Tibial nerve (tissue), 3 donors: Measurements from ENCODE around the gene NRL.

Experiments
- CTCF ChIP-seq, 5 experiments: fragments of 200-600 bp in 3 of 5; fragments of 450-650 bp in 2 of 5; sonication (generic) in 3 of 5; IDR thresholded peaks; one replicate each; pipeline ENCODE4 v1.5.1; 2016 to 2019; ENCODE audit warnings: antibody characterized with exemption in 5 of 5, mild to moderate bottlenecking in 3 of 5, moderate library complexity in 2 of 5
- POLR2A ChIP-seq, 2 donors: fragments of 450-650 bp; IDR thresholded peaks; one replicate each; pipeline ENCODE4 v1.6.1; 2017; ENCODE audit warnings: antibody characterized with exemption in 2 of 2, mild to moderate bottlenecking in 2 of 2, moderate library complexity in 2 of 2

- TF ChIP-seq POLR2A (IDR thresholded peaks at IDR 0.05), result no peak
- no peak for TF ChIP-seq CTCF (IDR thresholded peaks at IDR 0.05)
Observed at GRCh38 chr14:24130380-24130716, 15.6 kb upstream of the NRL start, which contains the start of gene FITM1.
